B cell (primary cell): Measurements from ENCODE around the gene EHMT2. TPM values are rescaled to one million over a fixed set of nuclear protein-coding genes. Genes with fewer than 3 reads are reported as not detected.

Source experiments
- ATAC-seq: fragments of 200-7000 bp; cut with Tn5 transposase; one replicate; pipeline ENCODE4 v1.10.0; 2021; ENCODE audit warnings: low read depth, mild to moderate bottlenecking, moderate number of reproducible peaks, moderate library complexity
- CTCF ChIA-PET: fragments of 350-600 bp; sonication (Branson Sonifier 250); formaldehyde crosslinking; loops from one replicate; lab custom pipeline; 2021; ENCODE audit warnings: antibody characterized with exemption, inconsistent platforms; lab: Charles Lee
- POLR2A ChIA-PET: fragments of 350-600 bp; sonication (Branson Sonifier 250); formaldehyde crosslinking; loops from one replicate; lab custom pipeline; 2021; ENCODE audit warnings: antibody characterized with exemption; lab: Charles Lee
- DNase-seq: peaks from one replicate; pipeline ENCODE4 v3.0.0; 2013
- H2AFZ ChIP-seq: 2 replicates; pipeline ENCODE4 v1.6.1; 2012; ENCODE audit warnings: mild to moderate bottlenecking, low read depth, low read length; ENCODE audit not compliant: insufficient read depth, poor library complexity, severe bottlenecking
- H3K27ac ChIP-seq, 2 donors: 1 replicate in 1 of 2; 2 replicates in 1 of 2; pipeline ENCODE4 v1.5.1; 2012 to 2013; ENCODE audit warnings: low read length in 2 of 2, mild to moderate bottlenecking in 2 of 2, moderate library complexity in 1 of 2
- H3K27me3 ChIP-seq, 4 experiments: fragments of 200-600 bp in 1 of 4; sonication (generic) in 1 of 4; replicated peaks in 1 of 4; 1 replicate in 2 of 4; 2 replicates in 2 of 4; pipeline versions ENCODE4 v1.6.1 to v1.7.0; 2013 to 2016; ENCODE audit warnings: low read length in 3 of 4, mild to moderate bottlenecking in 2 of 4, mixed read lengths in 1 of 4, moderate library complexity in 1 of 4; ENCODE audit not compliant: insufficient read depth in 4 of 4, control insufficient read depth in 3 of 4; ENCODE audit errors: control extremely low read depth in 1 of 4
- H3K36me3 ChIP-seq, 2 experiments: replicated peaks in 1 of 2; 1 replicate in 1 of 2; 2 replicates in 1 of 2; pipeline versions ENCODE4 v1.6.1 to v1.7.1; 2013; ENCODE audit warnings: low read length in 1 of 2; ENCODE audit not compliant: insufficient read depth in 2 of 2, control insufficient read depth in 1 of 2; ENCODE audit errors: control extremely low read depth in 1 of 2, extremely low read depth in 1 of 2
- H3K4me1 ChIP-seq, 2 donors: fragments of 200-600 bp in 1 of 2; sonication (generic) in 1 of 2; 1 replicate in 1 of 2; 2 replicates in 1 of 2; pipeline versions ENCODE4 v1.5.1 to v1.6.1; 2013 to 2017; ENCODE audit warnings: low read length in 2 of 2; ENCODE audit not compliant: control insufficient read depth in 2 of 2, insufficient read depth in 2 of 2
- H3K4me2 ChIP-seq: replicated peaks from 2 replicates; pipeline ENCODE3; 2012; ENCODE audit warnings: mild to moderate bottlenecking, low read depth, low read length; ENCODE audit not compliant: poor library complexity, severe bottlenecking
- H3K4me3 ChIP-seq, 5 experiments: fragments of 200-600 bp in 1 of 5; sonication (generic) in 1 of 5; 1 replicate in 3 of 5; 2 replicates in 2 of 5; pipeline versions ENCODE4 v1.5.1 to v1.7.0; 2011 to 2016; ENCODE audit warnings: low read length in 4 of 5, mild to moderate bottlenecking in 4 of 5, low read depth in 2 of 5, control low read depth in 1 of 5, moderate library complexity in 1 of 5; ENCODE audit not compliant: insufficient read depth in 1 of 5; ENCODE audit errors: control extremely low read depth in 1 of 5, extremely low read depth in 1 of 5
- H3K79me2 ChIP-seq: fragments of 200-600 bp; sonication (generic); one replicate; pipeline ENCODE4 v1.6.0; 2016; ENCODE audit warnings: low read length; ENCODE audit not compliant: control insufficient read depth, insufficient read depth
- H3K9ac ChIP-seq: fragments of 200-600 bp; sonication (generic); 2 replicates; pipeline ENCODE4 v1.6.1; 2017; ENCODE audit warnings: mild to moderate bottlenecking, low read length, moderate library complexity
- H3K9me3 ChIP-seq, 3 donors: one replicate each; pipeline versions ENCODE4 v1.6.1 to v1.7.1; 2013; ENCODE audit warnings: low read length in 2 of 3; ENCODE audit not compliant: control insufficient read depth in 2 of 3, insufficient read depth in 1 of 3; ENCODE audit errors: control extremely low read depth in 1 of 3
- H4K20me1 ChIP-seq: 2 replicates; pipeline ENCODE4 v1.6.0; 2012; ENCODE audit warnings: mild to moderate bottlenecking, low read length; ENCODE audit not compliant: insufficient read depth, control insufficient read depth, poor library complexity, severe bottlenecking
- H3K27ac Mint-ChIP-seq: one replicate; pipeline ENCODE4 v1.8.0; 2021; ENCODE audit warnings: mixed read lengths
- H3K27me3 Mint-ChIP-seq: one replicate; pipeline ENCODE4 v1.8.0; 2021; ENCODE audit warnings: mixed read lengths
- H3K4me1 Mint-ChIP-seq: one replicate; pipeline ENCODE4 v1.8.0; 2021; ENCODE audit warnings: mixed read lengths
- H3K4me3 Mint-ChIP-seq: one replicate; pipeline ENCODE4 v1.8.0; 2021; ENCODE audit warnings: mixed read lengths
- H3K9me3 Mint-ChIP-seq: one replicate; pipeline ENCODE4 v1.8.0; 2022; ENCODE audit warnings: mixed read lengths; ENCODE audit not compliant: insufficient read depth
- EZH2 ChIP-seq: IDR thresholded peaks from 2 replicates; pipeline ENCODE4 v1.6.1; 2012; ENCODE audit warnings: borderline replicate concordance, low read depth, mild to moderate bottlenecking, moderate library complexity, low read length; ENCODE audit not compliant: insufficient read depth, poor library complexity, severe bottlenecking
- WGBS: methylation state at CpG from one replicate; pipeline ENCODE4 v1.1.5; 2013; ENCODE audit warnings: missing lambda C conversion rate; ENCODE audit not compliant: insufficient coverage; 5-methylcytosine and 5-hydroxymethylcytosine counted together
- intact Hi-C: fragments of 100-400 bp; cut with micrococcal nuclease; formaldehyde crosslinking; loops from one replicate; pipeline ENCODE4 v1.10.0; 2022
- polyA plus RNA-seq: library from polyadenylated mRNA; depleted of rRNA; stranded (reverse); fragments of >200 nt; gene quantifications from 2 replicates; pipeline ENCODE4 v1.2.3, GENCODE V29; 2012
- total RNA-seq, 2 donors: library from RNA; stranded (reverse); fragments of 120-200 nt in 1 of 2; gene quantifications; 1 replicate in 1 of 2; 2 replicates in 1 of 2; pipeline versions ENCODE4 v1.2.3 to v1.2.4, GENCODE V29; 2013 to 2022
- TF ChIP-seq, protein P1 (sequence below): fragments of 200-600 bp; IDR thresholded peaks from one replicate; pipeline ENCODE4 v1.8.0; 2022; ENCODE audit warnings: antibody characterized with exemption, mild to moderate bottlenecking

EHMT2 gene
- total and polyA plus RNA-seq, 2 donors (not counting 1 experiment from before 2014, with no cell fraction given) = 86.1 to 108 TPM

GRCh38 chr6:31860349-31860748 lies 37.1 kb downstream of the EHMT2 start:
- peaks cover 24% of the 10 kb centered on the region for H3K4me1 Mint-ChIP-seq
- H3K27ac Mint-ChIP-seq = no peak overlapping the region
- Histone ChIP-seq H3K27ac (no peak overlapping the region), H2AFZ (no peak overlapping the region), H3K9ac (no peak overlapping the region), H3K9me3 (no peaks in the 10 kb centered on the region), H3K27me3 (no peaks in the 10 kb centered on the region), H3K36me3 (peaks cover 2 to 27% of the 10 kb centered on the region in 2 experiments), H3K4me2 (no peak overlapping the region), H3K4me3 (no peak overlapping the region), H4K20me1 (no peaks in the 10 kb centered on the region), H3K79me2 (peaks cover 17% of the 10 kb centered on the region), H3K4me1 (peaks cover 18 to 23% of the 10 kb centered on the region in 2 donors)
- DNase-seq (no peak), ATAC-seq (no peak)
- POLR2A ChIA-PET = interaction anchor here (0.5 kb wide), 2 partner anchors 54 to 98 kb away, joined by 3 read pairs; partner anchors contain the start of genes LSM2, NELFE and SKIC2
- WGBS = 97% methylated on average over 13 of the region's 13 CpGs
- no peaks in the 10 kb centered on the region for H3K27me3 Mint-ChIP-seq
- CTCF ChIA-PET = no interaction called here
- no peak overlapping the region for H3K4me3 Mint-ChIP-seq
- TF ChIP-seq, protein P1, sequence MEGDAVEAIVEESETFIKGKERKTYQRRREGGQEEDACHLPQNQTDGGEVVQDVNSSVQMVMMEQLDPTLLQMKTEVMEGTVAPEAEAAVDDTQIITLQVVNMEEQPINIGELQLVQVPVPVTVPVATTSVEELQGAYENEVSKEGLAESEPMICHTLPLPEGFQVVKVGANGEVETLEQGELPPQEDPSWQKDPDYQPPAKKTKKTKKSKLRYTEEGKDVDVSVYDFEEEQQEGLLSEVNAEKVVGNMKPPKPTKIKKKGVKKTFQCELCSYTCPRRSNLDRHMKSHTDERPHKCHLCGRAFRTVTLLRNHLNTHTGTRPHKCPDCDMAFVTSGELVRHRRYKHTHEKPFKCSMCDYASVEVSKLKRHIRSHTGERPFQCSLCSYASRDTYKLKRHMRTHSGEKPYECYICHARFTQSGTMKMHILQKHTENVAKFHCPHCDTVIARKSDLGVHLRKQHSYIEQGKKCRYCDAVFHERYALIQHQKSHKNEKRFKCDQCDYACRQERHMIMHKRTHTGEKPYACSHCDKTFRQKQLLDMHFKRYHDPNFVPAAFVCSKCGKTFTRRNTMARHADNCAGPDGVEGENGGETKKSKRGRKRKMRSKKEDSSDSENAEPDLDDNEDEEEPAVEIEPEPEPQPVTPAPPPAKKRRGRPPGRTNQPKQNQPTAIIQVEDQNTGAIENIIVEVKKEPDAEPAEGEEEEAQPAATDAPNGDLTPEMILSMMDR = no peak
- no peak for TF ChIP-seq EZH2
- no peaks in the 10 kb centered on the region for H3K9me3 Mint-ChIP-seq
- intact Hi-C loops = loop anchor here (5.0 to 10.0 kb wide), 3 partner anchors 43 to 366 kb away; partner anchors contain the start of genes HSPA1A, HSPA1L, MICB and VARS1

GRCh38 chr6:31859923-31860322 lies 37.6 kb downstream of the EHMT2 start:
- TF ChIP-seq EZH2 = no peak
- TF ChIP-seq, protein P1 = no peak
- no peak overlapping the region for H3K9ac ChIP-seq
- POLR2A ChIA-PET = interaction anchor here (0.5 to 0.8 kb wide), 2 partner anchors 53 to 237 kb away, joined by 3 read pairs; partner anchors contain the start of gene LSM2
- no peak overlapping the region for H3K4me3 ChIP-seq
- H3K4me2 ChIP-seq = no peak overlapping the region
- H3K27me3 ChIP-seq = no peaks in the 10 kb centered on the region
- DNase-seq (no peak), ATAC-seq (no peak)
- no peak overlapping the region for H2AFZ ChIP-seq
- intact Hi-C loops = loop anchor here (5.0 to 10.0 kb wide), 3 partner anchors 43 to 365 kb away; partner anchors contain the start of genes HSPA1A, HSPA1L, MICB and VARS1
- H3K36me3 ChIP-seq = peaks cover 2 to 27% of the 10 kb centered on the region in 2 experiments
- WGBS = 99% methylated on average over 10 of the region's 11 CpGs
- Mint-ChIP-seq H3K9me3 (no peaks in the 10 kb centered on the region), H3K4me1 (peaks cover 24% of the 10 kb centered on the region), H3K27me3 (no peaks in the 10 kb centered on the region), H3K4me3 (no peak overlapping the region), H3K27ac (no peak overlapping the region)
- no peaks in the 10 kb centered on the region for H4K20me1 ChIP-seq
- no peak overlapping the region for H3K27ac ChIP-seq
- peaks cover 17% of the 10 kb centered on the region for H3K79me2 ChIP-seq
- no peaks in the 10 kb centered on the region for H3K9me3 ChIP-seq
- CTCF ChIA-PET = interaction anchor here (0.6 kb wide), 1 partner anchor 253 kb away, joined by 3 read pairs; no protein-coding TSS in a partner anchor
- H3K4me1 ChIP-seq = peaks cover 18 to 23% of the 10 kb centered on the region in 2 donors
